NCI-H187 treated with DMSO at 0.1 percent for 48 hours (cell line): ENCODE data around the gene PGAM1.
"Not testable (repeated sequence)": the region's sequence is repeated elsewhere in the genome, so short reads cannot be mapped to it uniquely, and the experiment has no call there.

ENCODE experiments used
- DNase-seq: peaks from one replicate; lab custom pipeline; 2025; lab: John Stamatoyannopoulos, UW

The PGAM1 gene

GRCh38 chr10:97425964-97426775 lies at the start of gene PGAM1:
PGAM1 (plus strand) TSS chr10:97426191; CDS start chr10:97426308, 117 bp downstream.
- DNase-seq: peak; percentile 42

- DNase-seq: no peak
Observed at GRCh38 chr10:97376413-97376812, 49.6 kb upstream of the PGAM1 start.

- DNase-seq: no peak
Observed at GRCh38 chr10:97378933-97379921, 46.8 kb upstream of the PGAM1 start.

- no peak for DNase-seq
Observed at GRCh38 chr10:97380516-97380915, 45.5 kb upstream of the PGAM1 start.

- no peak for DNase-seq
Observed at GRCh38 chr10:97381626-97382025, 44.4 kb upstream of the PGAM1 start.

- DNase-seq: no peak
Observed at GRCh38 chr10:97383159-97383558, 42.8 kb upstream of the PGAM1 start.

- no peak for DNase-seq
Observed at GRCh38 chr10:97384156-97384555, 41.8 kb upstream of the PGAM1 start.

- DNase-seq: no peak
Observed at GRCh38 chr10:97384641-97385040, 41.4 kb upstream of the PGAM1 start.

GRCh38 chr10:97385565-97385964 lies 40.4 kb upstream of the PGAM1 start:
- no peak for DNase-seq

GRCh38 chr10:97388152-97388551 lies 37.8 kb upstream of the PGAM1 start:
- no peak for DNase-seq

GRCh38 chr10:97390091-97390490 lies 35.9 kb upstream of the PGAM1 start:
- DNase-seq: no peak

- DNase-seq: no peak
Observed at GRCh38 chr10:97393034-97393573, 32.9 kb upstream of the PGAM1 start.

- no peak for DNase-seq
Observed at GRCh38 chr10:97396056-97396455, 29.9 kb upstream of the PGAM1 start.

GRCh38 chr10:97399843-97400545 lies 26.0 kb upstream of the PGAM1 start:
- DNase-seq: no peak

- peak; percentile 78 for DNase-seq
Observed at GRCh38 chr10:97400665-97401454, 25.1 kb upstream of the PGAM1 start, which contains the start of gene RRP12. RRP12 (minus strand) TSS chr10:97401340; CDS start chr10:97401231, 109 bp downstream.

- DNase-seq: no peak
Observed at GRCh38 chr10:97401455-97401919, 24.5 kb upstream of the PGAM1 start.

GRCh38 chr10:97404044-97404443 lies 21.9 kb upstream of the PGAM1 start:
- no peak for DNase-seq

GRCh38 chr10:97406064-97406463 lies 19.9 kb upstream of the PGAM1 start:
- no peak for DNase-seq

- DNase-seq: not testable (repeated sequence)
Observed at GRCh38 chr10:97406483-97406882, 19.5 kb upstream of the PGAM1 start.

- DNase-seq: peak; percentile 43
Observed at GRCh38 chr10:97407211-97407951, 18.6 kb upstream of the PGAM1 start.
